Activated CD4-positive, CD25-positive, alpha-beta regulatory T cell treated with anti-CD3 and anti-CD28 coated beads, Interleukin-2, amount 50 U/mL, for 16 hours (primary cell): ENCODE data around the gene RSPRY1.

Experiments
- DNase-seq: peaks from one replicate; pipeline ENCODE4 v3.0.0-alpha.2; 2020; ENCODE audit warnings: low read depth, low spot score

The RSPRY1 gene

DNA sequence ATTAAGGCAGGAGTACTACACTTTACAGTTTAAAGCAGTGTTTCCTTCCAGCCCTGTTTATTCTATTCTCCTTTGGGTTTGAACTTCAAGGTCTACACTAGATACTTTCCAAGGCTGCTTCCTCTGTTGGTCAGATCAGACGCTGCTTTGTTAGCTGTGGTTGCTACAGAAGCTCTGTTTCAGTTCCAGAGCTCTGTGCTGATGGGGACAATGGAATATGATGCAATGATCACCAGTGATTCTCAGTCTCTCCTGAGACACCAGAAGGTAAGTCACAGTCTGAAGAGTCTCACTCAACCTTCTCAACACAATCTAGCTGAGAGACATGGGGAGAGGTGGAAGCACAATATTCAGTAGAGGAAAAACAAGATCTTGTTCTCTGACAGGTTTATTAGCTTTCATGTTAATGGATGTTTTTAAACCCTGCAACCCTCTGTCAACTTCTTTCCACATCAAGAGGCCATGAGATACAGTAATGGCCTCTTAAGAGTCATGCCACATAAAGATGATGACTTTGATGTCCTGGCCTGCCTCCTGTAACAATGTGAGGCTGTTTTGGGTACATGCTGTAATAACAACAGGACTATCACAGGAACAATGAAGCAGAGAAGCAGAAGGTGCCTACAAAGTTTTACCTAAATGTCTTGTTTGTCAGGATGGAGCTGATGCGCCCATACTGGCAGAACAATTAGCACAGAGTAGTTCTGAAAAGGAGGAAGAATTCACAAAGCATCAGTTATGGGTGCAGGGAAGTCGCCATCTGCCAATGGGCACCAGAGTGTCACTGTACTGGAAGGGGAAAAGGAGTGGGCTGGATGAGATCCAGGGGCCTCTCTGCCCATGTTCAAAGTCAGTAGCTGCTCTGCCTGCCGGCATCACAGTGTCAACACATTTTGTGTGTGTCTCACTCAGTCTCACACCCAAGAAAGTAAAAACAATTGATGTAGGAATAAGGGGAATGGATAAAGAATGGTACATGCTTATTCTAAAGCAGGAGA, 33.7 kb upstream of the RSPRY1 start:
- no peak for DNase-seq

DNA sequence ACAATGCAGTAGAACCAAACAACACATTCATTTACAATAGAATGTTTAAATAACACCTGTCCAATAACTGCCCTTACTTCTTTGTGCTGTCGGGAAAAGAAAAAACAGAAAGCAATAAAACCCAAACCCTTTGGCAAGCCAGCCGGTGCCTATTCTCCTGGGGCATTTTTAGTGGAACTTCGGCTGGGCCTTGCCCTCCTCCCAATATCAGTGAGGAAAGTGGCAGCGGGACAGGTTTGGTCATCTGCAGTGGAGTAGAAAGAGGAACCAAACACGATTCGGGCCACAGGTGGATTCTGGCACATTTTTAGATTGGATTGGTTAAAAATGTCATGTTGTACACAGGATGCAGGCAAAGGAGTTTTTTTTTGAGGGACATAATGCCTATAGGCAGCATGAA, 32.3 kb upstream of the RSPRY1 start:
- no peak for DNase-seq

DNA sequence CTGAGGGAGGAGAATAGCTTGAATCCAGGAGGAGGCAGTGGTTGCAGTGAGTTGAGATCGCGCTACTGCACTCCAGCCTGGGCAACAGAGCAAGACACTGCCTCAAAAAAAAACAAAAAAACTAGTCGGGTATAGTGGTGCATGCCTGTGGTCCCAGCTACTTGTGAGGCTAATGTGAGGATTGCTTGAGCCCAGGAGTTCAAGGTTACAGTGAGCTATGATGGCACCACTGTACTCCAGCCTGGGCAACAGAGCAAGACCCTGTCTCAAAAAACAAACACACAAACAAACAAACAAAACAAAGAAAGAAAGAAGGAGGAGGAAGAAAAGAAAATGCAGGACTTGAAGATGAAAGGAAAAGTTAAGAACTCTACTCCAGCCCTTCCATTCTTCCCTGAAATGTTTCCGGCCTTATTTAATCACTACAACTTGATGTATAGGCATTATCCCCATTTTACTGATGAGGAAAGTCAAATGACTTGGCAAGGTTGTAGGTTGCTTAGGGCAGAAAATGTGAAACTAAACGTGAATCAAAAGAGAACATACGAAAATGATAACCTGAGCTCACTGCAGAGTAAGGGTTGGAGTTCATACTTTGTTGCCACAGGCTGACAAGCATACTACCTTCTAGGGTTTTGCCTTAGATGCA, 30.3 kb upstream of the RSPRY1 start:
- no peak for DNase-seq

DNA sequence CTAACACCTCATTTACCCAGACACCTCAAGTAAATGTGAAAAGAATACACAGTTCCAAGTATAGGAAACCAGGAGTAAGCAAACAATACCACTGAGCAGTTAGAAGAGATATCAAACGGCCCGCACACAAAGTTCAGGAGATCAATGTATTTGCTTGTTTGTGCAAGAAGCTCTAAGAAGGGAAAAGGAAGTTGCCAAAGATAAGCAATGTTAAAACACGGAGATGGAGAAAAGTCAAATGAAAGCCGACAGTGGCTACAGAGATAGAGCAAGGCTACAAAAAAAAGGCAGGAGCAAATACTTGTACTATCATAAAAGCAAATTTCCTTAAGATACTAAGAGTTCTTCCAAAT, 29.8 kb upstream of the RSPRY1 start:
- DNase-seq = no peak

DNA sequence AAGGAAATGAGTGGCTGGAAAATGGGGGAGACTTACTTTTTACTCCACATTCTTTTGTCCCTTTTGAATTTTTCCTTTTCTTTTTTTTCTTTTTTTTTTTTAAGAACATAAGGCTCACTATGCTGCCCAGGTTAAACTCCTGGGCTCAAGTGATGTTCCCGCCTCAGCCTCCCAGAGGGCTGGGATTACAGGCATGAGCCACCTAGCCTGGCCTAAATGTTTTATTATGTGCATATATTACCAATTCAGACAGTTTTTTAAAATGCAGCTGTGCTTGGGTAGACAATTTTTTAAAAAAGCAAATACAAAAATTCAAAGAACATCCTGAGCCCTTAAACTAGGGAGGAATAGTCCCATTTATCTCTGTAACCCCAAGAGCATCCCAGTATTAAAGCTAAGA, 28.6 kb upstream of the RSPRY1 start:
- no peak for DNase-seq

DNA sequence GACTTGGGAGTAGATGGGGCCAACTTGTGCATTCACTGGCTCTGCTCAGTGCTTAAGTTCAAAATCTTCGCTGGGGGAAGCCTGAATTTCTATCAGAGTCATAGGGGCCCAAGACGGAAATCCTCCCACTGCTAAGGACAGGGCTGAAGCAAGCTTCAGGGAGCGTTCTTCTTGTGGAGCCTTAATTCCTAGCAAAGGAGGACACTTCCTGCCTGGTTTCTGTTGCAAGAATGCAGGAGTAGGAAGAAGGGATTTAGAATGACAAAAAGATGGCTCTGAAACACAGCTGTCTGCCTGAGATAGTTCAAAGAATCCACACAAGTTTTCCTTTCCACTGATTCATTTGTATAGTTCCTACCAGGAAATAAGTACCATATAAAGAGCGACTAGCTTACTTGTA, 26.7 kb upstream of the RSPRY1 start:
- DNase-seq = no peak

DNA sequence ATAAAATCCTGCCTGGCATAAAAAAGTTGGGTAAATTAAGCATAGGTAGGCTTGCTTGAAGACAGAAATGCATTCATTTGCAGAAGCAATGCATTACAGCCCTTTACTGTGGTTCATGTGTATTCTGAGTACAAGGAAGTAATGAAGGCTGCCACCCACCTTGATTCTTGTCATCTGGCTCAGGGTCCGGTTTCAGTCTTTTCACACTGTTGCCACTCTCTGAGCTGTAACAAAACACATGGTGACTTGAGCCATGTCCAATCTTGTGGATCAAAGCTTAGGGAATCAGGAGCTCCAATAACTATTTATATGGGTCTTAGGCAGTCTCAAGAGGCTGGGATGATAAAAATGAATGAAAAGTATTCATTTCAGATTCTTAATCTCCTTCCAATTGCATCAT, 22.3 kb upstream of the RSPRY1 start:
- DNase-seq = no peak

DNA sequence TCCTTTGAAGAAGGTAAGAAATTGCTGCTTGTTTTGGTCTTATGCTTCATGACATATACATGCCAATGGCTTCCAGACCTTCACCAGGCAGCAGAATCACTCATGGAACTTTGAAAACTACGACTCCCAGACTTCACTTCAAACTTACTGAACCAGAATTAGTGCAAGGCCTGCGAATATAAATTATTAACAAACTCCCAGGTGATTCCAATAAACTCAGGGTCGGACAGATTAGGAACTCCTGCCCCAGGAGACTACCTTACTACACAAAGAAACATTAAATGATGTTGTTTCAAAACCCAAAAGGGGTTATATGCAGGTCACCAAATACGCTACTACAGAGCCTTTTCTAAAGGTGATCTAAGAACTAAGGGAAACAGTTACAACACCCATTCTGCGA, 20.6 kb upstream of the RSPRY1 start:
- DNase-seq = no peak

DNA sequence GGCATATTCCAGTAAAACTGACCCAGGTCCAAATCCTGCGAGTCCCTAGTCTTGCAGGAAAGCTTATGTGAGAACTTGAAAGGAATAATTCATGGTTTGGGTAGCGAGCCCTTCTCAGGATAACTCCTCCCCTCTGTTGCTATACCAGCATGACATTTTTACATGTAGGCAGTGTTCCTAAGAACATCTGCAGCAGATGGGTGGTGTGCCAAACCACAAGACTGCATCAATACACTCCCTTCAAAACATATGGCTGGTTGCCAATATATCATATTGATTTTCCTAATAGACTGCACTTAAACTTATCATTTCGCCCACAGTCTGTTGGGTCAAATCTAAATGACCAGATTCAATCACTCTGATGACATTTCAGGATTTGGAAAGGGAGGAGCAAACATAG, 20.2 kb upstream of the RSPRY1 start:
- DNase-seq = no peak

DNA sequence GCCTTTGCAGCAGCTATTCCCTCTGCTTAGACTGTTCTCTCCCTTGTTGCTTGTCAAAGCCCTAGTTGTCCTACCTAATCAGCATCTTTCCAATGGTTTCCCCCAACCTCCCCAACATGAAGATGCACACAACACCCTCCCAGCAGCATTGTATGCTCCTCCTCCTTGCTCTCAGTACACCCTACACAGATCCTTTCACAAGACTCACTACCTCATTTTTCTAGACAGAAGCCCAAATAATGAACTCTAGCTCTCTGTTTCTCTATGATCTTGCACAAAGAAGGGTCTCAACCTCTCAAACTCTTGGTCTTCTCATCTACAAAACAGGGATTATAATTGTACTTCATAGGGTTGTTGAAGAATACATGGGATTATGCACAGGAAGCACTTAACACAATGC, 19.7 kb upstream of the RSPRY1 start:
- no peak for DNase-seq

DNA sequence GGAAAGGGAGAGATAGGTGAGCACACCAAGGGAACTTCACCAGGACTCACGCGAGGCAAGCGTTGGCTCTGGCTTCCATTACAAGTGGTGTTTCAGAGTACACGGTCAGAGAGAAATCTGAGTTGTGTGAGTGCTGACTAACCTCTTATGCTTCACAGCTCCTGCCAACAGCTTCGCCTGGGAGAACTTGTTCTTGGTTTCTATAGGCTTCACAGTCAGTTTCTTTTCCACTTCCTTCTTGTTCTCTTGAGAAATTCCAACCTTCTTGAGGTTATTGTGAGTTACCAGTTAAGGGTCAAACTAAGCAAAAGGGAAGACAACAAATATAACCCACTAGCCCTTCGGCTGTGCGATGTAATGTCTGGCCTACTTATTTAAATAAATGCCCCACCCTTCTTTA, 19.2 kb upstream of the RSPRY1 start:
- no peak for DNase-seq

DNA sequence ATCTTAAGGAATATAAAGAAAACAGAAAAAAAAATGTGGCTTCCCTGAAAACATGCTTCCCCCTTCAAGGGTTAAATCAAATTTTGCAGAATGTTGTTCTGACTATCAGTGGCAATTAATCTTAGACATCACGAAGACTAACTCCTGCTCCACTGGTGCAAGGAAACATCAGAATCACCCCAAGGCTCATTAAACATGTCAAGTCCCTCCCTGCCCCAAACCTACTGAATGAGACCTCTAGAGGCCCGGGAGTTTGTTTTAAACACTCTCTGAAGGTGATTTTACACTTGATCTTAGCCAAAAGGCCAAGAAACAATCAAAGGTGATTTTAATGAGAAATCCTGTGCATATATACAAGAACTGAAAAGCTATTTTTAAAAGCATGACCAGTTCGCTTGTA, 18.6 kb upstream of the RSPRY1 start:
- DNase-seq = no peak

DNA sequence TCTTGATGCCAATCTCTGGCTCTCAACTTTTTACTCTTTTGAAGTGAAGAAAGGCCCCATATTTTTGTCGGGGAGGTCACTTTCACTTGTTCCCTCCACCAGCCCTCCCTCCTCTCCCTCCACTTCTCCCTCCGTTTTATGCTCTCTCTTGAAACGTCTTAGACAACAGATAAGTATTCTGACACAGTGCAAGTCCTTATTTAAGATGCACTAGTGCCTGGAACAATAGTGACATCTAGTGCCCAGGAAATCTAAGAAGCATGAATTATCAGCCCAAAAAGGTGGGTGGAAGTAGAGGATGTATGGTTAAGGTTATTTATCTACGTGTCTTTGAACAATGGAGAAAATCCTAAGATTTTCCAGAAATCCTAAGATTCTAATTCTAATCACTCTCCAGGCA, 18.2 kb upstream of the RSPRY1 start:
- no peak for DNase-seq

DNA sequence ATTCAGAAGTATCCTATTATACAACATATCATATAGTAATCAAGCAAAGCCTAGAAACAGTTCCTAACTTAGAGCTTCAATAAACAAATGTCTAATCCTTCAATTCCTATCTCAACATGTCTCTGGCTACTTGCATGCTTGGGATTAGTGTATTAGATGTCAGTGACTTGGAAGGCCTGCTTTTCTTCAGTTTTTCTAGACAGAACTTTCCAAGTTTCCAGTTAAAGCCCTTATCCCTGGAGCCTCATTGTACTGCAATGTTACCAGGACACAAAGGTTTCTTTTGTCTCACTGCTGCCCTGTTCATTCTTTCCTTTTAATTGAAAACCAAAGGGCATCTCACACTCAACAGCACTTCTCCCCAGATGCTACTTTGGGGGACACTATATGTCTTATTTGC, 16.8 kb upstream of the RSPRY1 start:
- no peak for DNase-seq

DNA sequence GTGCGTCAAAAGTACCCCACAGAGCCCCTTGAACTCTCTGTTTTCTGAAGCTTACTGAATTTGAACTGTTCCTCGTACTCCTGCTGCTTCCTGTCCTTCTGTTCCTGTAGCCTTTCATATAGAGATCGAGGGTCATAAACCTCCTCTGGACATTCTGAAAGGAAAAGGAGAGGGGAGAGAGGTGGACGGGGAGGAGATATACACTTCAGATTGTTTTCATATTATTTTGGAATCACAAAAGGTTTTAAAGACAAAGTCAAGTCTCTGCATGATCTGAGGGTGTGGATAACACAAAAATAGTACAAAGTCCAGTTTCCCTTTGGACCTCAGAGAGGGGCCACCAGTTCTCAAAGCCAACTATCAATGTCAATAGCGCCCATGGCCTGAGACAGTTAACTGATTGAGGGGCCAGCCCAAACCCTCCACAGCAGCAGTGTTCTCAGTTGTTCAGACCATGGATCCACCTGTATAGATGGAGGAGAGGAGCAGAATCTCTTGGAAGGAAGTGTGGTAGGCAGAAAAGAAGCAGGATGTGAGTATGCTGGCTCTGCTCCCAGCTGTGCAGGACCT, 13.3 kb upstream of the RSPRY1 start:
- DNase-seq = no peak

DNA sequence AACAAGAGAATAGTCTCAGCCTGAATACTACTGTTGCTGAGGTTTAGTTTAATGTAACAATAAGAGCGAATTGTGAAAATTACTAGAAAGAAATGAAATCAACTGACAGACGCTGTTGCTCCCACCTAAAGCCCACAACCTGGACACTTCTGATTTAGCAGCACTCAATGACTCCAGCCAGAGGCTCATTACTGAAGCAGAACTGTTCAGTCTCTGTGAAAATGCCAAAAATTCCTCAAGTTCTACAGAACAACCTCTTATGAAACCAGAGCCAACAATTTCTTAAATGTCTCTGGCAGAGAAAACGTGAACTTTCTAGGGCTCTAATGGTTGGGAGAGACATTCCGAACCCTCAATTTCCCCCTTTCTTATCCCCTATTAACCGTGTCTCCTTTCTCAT, 10.2 kb upstream of the RSPRY1 start:
- no peak for DNase-seq

DNA sequence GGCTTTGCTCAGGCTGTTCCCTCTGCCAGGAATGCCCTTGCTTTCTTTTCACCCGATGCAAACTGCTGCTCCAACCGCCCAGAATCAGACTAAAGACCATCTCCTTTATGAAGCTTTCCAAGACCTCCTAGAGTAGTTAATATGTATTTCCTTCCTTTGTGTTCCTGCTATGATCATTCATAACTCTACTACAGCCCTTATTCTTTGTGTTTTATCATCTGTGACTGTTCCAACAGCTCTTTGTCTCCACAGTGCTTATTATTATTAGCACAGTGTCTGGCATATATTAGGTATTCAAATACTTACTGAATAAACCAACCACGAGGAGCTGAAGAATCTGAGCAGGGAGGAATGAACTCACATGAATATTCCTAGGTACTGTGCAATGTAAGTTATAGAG, 7.9 kb upstream of the RSPRY1 start:
- no peak for DNase-seq

DNA sequence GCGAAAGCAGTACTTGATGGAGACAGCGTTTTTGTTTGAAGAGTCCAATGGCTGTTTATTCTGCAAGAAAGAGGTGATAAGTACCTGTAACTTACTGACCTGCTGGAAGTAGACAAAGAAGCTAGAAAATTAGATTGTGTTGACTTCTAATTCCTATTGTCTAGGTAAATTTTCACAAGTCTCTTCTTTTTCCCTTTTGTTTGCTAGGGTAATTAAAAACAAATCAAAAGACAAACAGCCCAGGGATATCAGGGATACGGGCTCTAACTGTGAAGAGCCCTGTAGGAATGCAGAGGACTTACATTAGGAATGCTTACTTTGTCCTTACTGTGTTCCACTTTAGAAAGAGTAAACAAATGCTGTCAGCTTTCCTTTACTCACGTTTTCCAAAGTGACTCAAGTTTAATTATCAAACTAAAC, 7.3 kb upstream of the RSPRY1 start:
- no peak for DNase-seq

DNA sequence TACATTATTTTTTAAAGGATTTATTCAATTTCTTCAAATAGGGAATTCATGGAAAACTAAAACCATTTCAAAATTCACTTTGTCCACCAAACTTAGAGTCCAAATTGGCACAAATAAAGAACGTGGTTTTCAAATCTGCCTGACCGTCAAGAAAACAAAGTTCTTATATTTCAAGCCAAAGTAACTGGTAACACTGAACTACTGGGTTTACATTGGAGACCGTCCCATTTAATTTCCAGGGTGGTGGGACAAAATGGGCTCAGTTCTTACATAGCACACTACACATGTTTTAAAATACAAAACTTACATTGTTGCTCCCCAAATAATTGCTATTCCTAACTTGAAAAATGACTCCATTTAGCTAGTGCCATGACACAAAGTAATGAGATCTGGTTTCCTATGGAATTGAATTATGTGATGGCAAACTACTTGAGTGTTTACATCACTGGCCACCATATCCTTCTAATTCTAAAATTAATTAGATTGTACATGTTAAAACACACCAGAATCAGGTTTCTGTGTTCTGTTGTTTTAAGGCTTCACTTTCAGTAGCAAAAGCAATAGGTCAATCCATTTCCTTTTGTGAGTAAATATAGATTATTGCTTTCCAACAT, 6.8 kb upstream of the RSPRY1 start:
- DNase-seq = no peak

DNA sequence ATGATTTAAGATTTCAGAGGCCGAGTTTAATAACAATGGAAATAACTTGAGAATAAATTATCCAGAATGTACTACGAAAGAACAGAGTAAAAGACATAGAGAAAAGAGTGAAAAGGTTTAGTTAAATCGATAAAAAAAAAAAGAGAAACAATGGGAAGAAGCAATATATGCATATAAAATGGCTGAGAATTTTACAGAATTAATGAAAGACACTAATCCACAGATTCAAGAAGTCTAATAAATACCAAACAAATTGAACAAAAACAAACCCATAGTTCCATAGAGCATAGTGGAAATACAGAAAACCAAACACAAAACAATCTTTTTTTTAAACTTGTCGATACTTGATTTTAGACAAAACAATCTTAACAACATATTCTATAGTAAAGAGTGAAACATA, 2.0 kb upstream of the RSPRY1 start:
- no peak for DNase-seq

DNA sequence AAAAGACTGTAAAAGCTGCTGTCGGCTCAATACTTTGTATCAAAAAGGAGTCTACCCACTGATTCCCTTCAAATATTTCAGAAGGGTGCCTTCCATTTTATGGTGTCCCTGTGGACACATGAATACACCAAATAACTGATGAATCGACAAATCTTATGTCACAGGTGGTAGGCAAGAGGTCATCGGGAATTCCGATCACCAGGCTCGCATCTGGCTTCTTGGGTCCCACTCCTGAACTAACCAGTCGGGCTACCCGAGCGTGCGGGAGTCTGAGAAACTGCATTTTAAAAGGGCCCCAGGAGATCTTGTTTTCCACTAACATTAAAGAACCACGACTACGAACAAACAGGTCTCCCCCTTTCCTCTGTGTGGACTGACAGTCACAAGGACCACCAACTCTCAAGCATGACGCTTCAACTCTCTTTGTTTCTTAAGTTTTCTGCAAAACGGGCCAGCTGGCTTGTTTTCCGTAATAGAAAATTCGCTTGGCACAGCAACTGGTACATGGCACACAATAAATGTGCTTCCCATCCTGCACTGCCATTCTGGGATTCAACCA, 1.2 kb upstream of the RSPRY1 start:
- DNase-seq = no peak

DNA sequence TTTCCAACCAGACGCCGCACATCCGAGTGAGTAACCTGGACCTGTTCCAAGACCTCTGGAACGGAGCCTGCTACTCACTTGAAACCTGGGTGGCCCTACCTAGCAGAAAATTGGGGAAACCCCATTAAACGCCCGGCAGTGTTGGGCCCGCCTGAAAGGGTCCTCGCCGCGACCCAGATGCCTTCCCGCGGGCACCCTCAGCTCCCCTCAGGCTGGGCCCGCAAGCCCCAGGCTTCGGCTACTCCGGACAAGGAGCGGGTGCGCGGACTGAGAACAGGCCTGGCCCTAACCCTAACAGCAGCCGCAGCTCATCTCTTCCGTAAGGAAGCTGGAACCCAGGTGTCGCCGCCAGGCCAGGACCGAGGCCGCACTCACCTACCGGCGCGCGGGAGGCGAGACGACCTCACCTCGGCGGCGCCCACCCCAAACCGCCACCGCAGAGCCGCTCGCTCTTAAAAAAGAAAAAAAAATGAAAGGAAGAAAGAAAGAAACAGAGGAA, 634 bp upstream of the RSPRY1 start:
- no peak for DNase-seq
